ENCODE measurements around the gene TIA1. TPM values are rescaled to one million over a fixed set of nuclear protein-coding genes. Genes with fewer than 3 reads are reported as not detected.

The TIA1 gene
- total RNA-seq, 1 donor from 2014 or later = 124 TPM

DNA sequence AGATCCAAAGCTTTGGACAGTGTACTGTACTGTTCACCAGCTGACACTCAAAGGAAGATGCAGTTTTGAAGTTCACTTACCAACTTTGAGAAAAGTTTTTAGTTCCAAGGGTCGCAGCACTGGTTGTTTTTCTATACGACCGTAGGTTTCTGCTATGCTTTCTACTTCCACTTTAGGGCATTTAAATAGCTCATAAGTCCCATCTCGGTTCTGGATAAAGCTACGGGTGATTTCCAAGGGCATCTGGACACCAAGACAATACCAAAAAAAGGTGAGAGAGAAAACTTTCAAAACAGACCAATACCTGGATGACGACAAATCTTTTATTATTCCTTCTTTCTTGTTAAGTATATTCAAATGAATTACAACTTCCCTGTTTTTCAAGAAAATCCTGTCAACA is 87.9 kb downstream of the TIA1 start:
- no peak for DNase-seq (ENCODE audit: low spot score)

Other genes starting within 250 kb of the TIA1 start
- 358 TPM for gene PCBP1, start 161.2 kb downstream of the TIA1 start, total RNA-seq
- gene C2orf42, start 57.6 kb downstream of the TIA1 start, total RNA-seq = 22.6 TPM
- 111 TPM for gene PCYOX1, start 9.5 kb upstream of the TIA1 start, total RNA-seq
- 86.9 TPM for gene SNRPG, start 45.1 kb upstream of the TIA1 start, total RNA-seq
- gene FAM136A, start 53.4 kb upstream of the TIA1 start, total RNA-seq = 22.0 TPM